ENCODE data around the gene RAC2. TPM values are rescaled to one million over a fixed set of nuclear protein-coding genes. Genes with fewer than 3 reads are reported as not detected.

Gene RAC2
- 121 TPM for polyA plus RNA-seq (2013, experiment 1 of 2)
- 117 TPM for polyA plus RNA-seq (2013, experiment 2 of 2)

GRCh38 chr22:37244114-37244921 lies at the start of gene RAC2:
TSS of gene RAC2 (minus strand) at chr22:37244269. CDS start at chr22:37244148, 121 bp downstream.
- H3K79me1 ChIP-seq (replicated peaks; ENCODE audit: low read length, poor library complexity, severe bottlenecking), result peaks cover 8% of the 10 kb centered on the region
- H2BK12ac ChIP-seq (ENCODE audit: low read length in 2 of 2), result peak within 1 kb of the TSS; percentile 80 to 95
- peak within 1 kb of the TSS; percentile 69 to 89 for H3K4ac ChIP-seq (ENCODE audit: low read depth in 1 of 2, low read length in 2 of 2)
- peaks cover 6 to 27% of the 10 kb centered on the region in 2 experiments for H3K36me3 ChIP-seq (ENCODE audit: control insufficient read depth in 1 of 2, insufficient read depth in 2 of 2, low read depth in 1 of 2, low read length in 2 of 2)
- H2AFZ ChIP-seq (ENCODE audit: low read depth, low read length), result no peak within 1 kb of the TSS
- H2BK5ac ChIP-seq (ENCODE audit: low read depth, low read length, poor library complexity, severe bottlenecking), result no peak within 1 kb of the TSS
- peak within 1 kb of the TSS; percentile 53 for H3K4me2 ChIP-seq (ENCODE audit: low read length, poor library complexity, severe bottlenecking)
- peak within 1 kb of the TSS; percentile 54 to 85 for H3K4me3 ChIP-seq (ENCODE audit: insufficient read depth in 1 of 2, low read depth in 1 of 2, low read length in 2 of 2)
- WGBS, result 17% methylated on average over 23 of the region's 23 CpGs
- no peak within 1 kb of the TSS for H3K27ac ChIP-seq (ENCODE audit: low read length, poor library complexity, severe bottlenecking)
- peak within 1 kb of the TSS; percentile 43 for H2AK5ac ChIP-seq (ENCODE audit: low read length, severe bottlenecking)
- H2BK15ac ChIP-seq (ENCODE audit: low read depth, poor library complexity, severe bottlenecking), result peak within 1 kb of the TSS; percentile 75
- peak within 1 kb of the TSS in 1 of 2 experiments; percentile 9 for H3K23ac ChIP-seq (ENCODE audit: low read length in 2 of 2)
- peak within 1 kb of the TSS; percentile 10 for H4K8ac ChIP-seq (ENCODE audit: low read length)
- H4K91ac ChIP-seq (ENCODE audit: low read length), result peak within 1 kb of the TSS; percentile 92
- peak; percentile 72 for DNase-seq
- peak within 1 kb of the TSS; percentile 79 to 88 for H3K18ac ChIP-seq (ENCODE audit: low read depth in 1 of 2, low read length in 2 of 2)
- H2BK120ac ChIP-seq (ENCODE audit: low read depth, low read length), result peak within 1 kb of the TSS; percentile 69
- peaks cover 36% of the 10 kb centered on the region for H3K4me1 ChIP-seq (ENCODE audit: control insufficient read depth, insufficient read depth, low read depth, low read length)
- no peaks in the 10 kb centered on the region for H3K9me3 ChIP-seq (ENCODE audit: control insufficient read depth, low read length)
- peak within 1 kb of the TSS; percentile 73 for H3K9ac ChIP-seq (ENCODE audit: low read length)
- H3K14ac ChIP-seq (ENCODE audit: low read length in 2 of 2), result peak within 1 kb of the TSS in 1 of 2 experiments; percentile 84
- H3K27me3 ChIP-seq (ENCODE audit: control insufficient read depth in 1 of 2, insufficient read depth in 1 of 2, low read length in 2 of 2), result no peaks in the 10 kb centered on the region

DNA sequence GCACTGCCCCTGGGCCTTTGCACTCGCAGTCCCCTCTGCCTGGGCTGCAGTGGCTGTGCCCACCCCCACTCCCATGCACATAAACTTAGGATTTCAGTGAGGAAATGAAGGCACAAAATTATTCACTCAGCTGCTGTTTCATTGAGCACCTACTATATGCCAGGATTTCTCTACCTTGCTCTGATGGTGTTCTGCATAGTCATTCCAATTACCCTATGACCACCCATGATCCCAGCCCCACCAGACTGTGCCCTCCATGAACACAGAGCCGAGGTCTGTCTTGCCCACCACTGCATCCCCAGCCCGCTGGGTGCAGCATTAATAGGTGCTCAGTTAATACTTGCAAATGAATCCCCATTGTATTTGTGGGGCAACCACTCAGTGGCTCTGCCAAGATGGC lies 49.1 kb upstream of the RAC2 start:
- H3K4ac ChIP-seq (ENCODE audit: low read depth in 1 of 2, low read length in 2 of 2), result no peak overlapping the region
- no peak overlapping the region for H2BK12ac ChIP-seq (ENCODE audit: low read length in 2 of 2)
- H2BK15ac ChIP-seq (ENCODE audit: low read depth, poor library complexity, severe bottlenecking), result no peak overlapping the region
- peaks cover 0 to 11% of the 10 kb centered on the region in 2 experiments for H3K27me3 ChIP-seq (ENCODE audit: control insufficient read depth in 1 of 2, insufficient read depth in 1 of 2, low read length in 2 of 2)
- H3K4me3 ChIP-seq (ENCODE audit: insufficient read depth in 1 of 2, low read depth in 1 of 2, low read length in 2 of 2), result no peak overlapping the region
- no peak overlapping the region for H2BK120ac ChIP-seq (ENCODE audit: low read depth, low read length)
- peaks cover 12% of the 10 kb centered on the region for H3K4me1 ChIP-seq (ENCODE audit: control insufficient read depth, insufficient read depth, low read depth, low read length)
- H3K23ac ChIP-seq (ENCODE audit: low read length in 2 of 2), result no peak overlapping the region
- H2BK5ac ChIP-seq (ENCODE audit: low read depth, low read length, poor library complexity, severe bottlenecking), result no peak overlapping the region
- H3K27ac ChIP-seq (ENCODE audit: low read length, poor library complexity, severe bottlenecking), result no peak overlapping the region
- H4K91ac ChIP-seq (ENCODE audit: low read length), result no peak overlapping the region
- no peak overlapping the region for H4K8ac ChIP-seq (ENCODE audit: low read length)
- no peak overlapping the region for H3K18ac ChIP-seq (ENCODE audit: low read depth in 1 of 2, low read length in 2 of 2)
- no peak overlapping the region for H3K9ac ChIP-seq (ENCODE audit: low read length)
- H2AK5ac ChIP-seq (ENCODE audit: low read length, severe bottlenecking), result no peak overlapping the region
- no peak overlapping the region for H3K4me2 ChIP-seq (ENCODE audit: low read length, poor library complexity, severe bottlenecking)
- H3K79me1 ChIP-seq (replicated peaks; ENCODE audit: low read length, poor library complexity, severe bottlenecking), result no peaks in the 10 kb centered on the region
- no peak for DNase-seq
- H3K36me3 ChIP-seq (ENCODE audit: control insufficient read depth in 1 of 2, insufficient read depth in 2 of 2, low read depth in 1 of 2, low read length in 2 of 2), result no peaks in the 10 kb centered on the region
- WGBS, result 90% methylated on average over 3 of the region's 3 CpGs
- no peak overlapping the region for H3K14ac ChIP-seq (ENCODE audit: low read length in 2 of 2)
- H2AFZ ChIP-seq (ENCODE audit: low read depth, low read length), result no peak overlapping the region
- no peaks in the 10 kb centered on the region for H3K9me3 ChIP-seq (ENCODE audit: control insufficient read depth, low read length)

GRCh38 chr22:37292641-37293040 lies 48.6 kb upstream of the RAC2 start:
- Histone ChIP-seq H2BK5ac (ENCODE audit: low read depth, low read length, poor library complexity, severe bottlenecking) (no peak overlapping the region), H2BK15ac (ENCODE audit: low read depth, poor library complexity, severe bottlenecking) (no peak overlapping the region), H2AK5ac (ENCODE audit: low read length, severe bottlenecking) (no peak overlapping the region), H3K27ac (ENCODE audit: low read length, poor library complexity, severe bottlenecking) (no peak overlapping the region), H3K4me2 (ENCODE audit: low read length, poor library complexity, severe bottlenecking) (no peak overlapping the region), H3K9me3 (ENCODE audit: control insufficient read depth, low read length) (no peaks in the 10 kb centered on the region), H3K4me1 (ENCODE audit: control insufficient read depth, insufficient read depth, low read depth, low read length) (peaks cover 12% of the 10 kb centered on the region), H3K27me3 (ENCODE audit: control insufficient read depth in 1 of 2, insufficient read depth in 1 of 2, low read length in 2 of 2) (peaks cover 0 to 14% of the 10 kb centered on the region in 2 experiments), H3K9ac (ENCODE audit: low read length) (no peak overlapping the region), H3K4ac (ENCODE audit: low read depth in 1 of 2, low read length in 2 of 2) (no peak overlapping the region), H2BK120ac (ENCODE audit: low read depth, low read length) (no peak overlapping the region), H2BK12ac (ENCODE audit: low read length in 2 of 2) (peak overlapping the region in 1 of 2 experiments; percentile 75), H4K91ac (ENCODE audit: low read length) (no peak overlapping the region), H3K23ac (ENCODE audit: low read length in 2 of 2) (no peak overlapping the region), H3K79me1 (replicated peaks; ENCODE audit: low read length, poor library complexity, severe bottlenecking) (no peaks in the 10 kb centered on the region), H3K4me3 (ENCODE audit: insufficient read depth in 1 of 2, low read depth in 1 of 2, low read length in 2 of 2) (no peak overlapping the region), H2AFZ (ENCODE audit: low read depth, low read length) (no peak overlapping the region), H4K8ac (ENCODE audit: low read length) (no peak overlapping the region), H3K18ac (ENCODE audit: low read depth in 1 of 2, low read length in 2 of 2) (peak overlapping the region in 1 of 2 experiments; percentile 44), H3K36me3 (ENCODE audit: control insufficient read depth in 1 of 2, insufficient read depth in 2 of 2, low read depth in 1 of 2, low read length in 2 of 2) (no peaks in the 10 kb centered on the region), H3K14ac (ENCODE audit: low read length in 2 of 2) (no peak overlapping the region)
- DNase-seq, result no peak
- 81% methylated on average over 13 of the region's 13 CpGs for WGBS

DNA sequence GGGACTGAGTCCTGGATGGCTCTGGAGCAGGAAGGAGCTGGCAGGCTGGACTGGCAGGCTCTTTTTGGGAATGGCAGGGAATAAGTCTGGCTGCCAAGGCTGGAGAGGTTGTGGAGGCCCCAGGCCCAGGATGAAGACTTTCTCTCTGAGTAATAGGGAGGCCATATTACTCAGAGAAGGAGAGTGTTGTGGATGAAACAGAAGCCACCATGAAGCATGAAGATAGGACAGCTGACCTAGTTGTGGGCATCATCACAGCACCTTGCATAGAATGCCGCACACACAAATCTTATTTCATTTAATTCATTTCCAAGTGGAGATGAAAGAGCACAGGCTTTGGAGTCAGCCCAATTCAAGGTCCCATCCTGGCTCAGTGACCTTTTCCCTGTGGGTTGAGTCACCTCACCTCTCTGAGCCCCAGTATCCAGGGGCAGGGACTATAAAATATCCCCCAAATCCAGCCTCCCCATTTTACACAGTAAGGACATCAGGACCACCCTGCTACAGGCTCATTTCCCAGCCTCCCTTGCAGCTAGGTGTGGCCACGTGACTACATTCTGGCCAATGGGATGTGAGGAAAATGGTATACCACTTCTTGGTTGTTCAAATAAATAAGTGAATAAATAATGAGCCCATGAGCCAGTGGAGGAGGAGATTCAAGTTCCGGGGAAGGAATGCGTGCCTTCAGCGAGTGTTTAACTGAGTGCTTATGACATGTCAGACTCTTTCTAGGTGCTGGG lies 47.7 kb upstream of the RAC2 start:
- Histone ChIP-seq H3K4me2 (ENCODE audit: low read length, poor library complexity, severe bottlenecking) (no peak overlapping the region), H3K18ac (ENCODE audit: low read depth in 1 of 2, low read length in 2 of 2) (no peak overlapping the region), H2AFZ (ENCODE audit: low read depth, low read length) (no peak overlapping the region), H3K23ac (ENCODE audit: low read length in 2 of 2) (no peak overlapping the region), H3K9ac (ENCODE audit: low read length) (no peak overlapping the region), H2BK5ac (ENCODE audit: low read depth, low read length, poor library complexity, severe bottlenecking) (no peak overlapping the region), H2BK12ac (ENCODE audit: low read length in 2 of 2) (peak overlapping the region in 1 of 2 experiments; percentile 49), H3K27me3 (ENCODE audit: control insufficient read depth in 1 of 2, insufficient read depth in 1 of 2, low read length in 2 of 2) (peaks cover 0 to 21% of the 10 kb centered on the region in 2 experiments), H3K9me3 (ENCODE audit: control insufficient read depth, low read length) (no peaks in the 10 kb centered on the region), H3K14ac (ENCODE audit: low read length in 2 of 2) (no peak overlapping the region), H4K91ac (ENCODE audit: low read length) (no peak overlapping the region), H4K8ac (ENCODE audit: low read length) (no peak overlapping the region), H2BK15ac (ENCODE audit: low read depth, poor library complexity, severe bottlenecking) (no peak overlapping the region), H3K4me3 (ENCODE audit: insufficient read depth in 1 of 2, low read depth in 1 of 2, low read length in 2 of 2) (no peak overlapping the region), H3K36me3 (ENCODE audit: control insufficient read depth in 1 of 2, insufficient read depth in 2 of 2, low read depth in 1 of 2, low read length in 2 of 2) (no peaks in the 10 kb centered on the region), H2AK5ac (ENCODE audit: low read length, severe bottlenecking) (no peak overlapping the region), H3K4me1 (ENCODE audit: control insufficient read depth, insufficient read depth, low read depth, low read length) (peaks cover 12% of the 10 kb centered on the region), H3K27ac (ENCODE audit: low read length, poor library complexity, severe bottlenecking) (no peak overlapping the region), H2BK120ac (ENCODE audit: low read depth, low read length) (no peak overlapping the region), H3K79me1 (replicated peaks; ENCODE audit: low read length, poor library complexity, severe bottlenecking) (no peaks in the 10 kb centered on the region), H3K4ac (ENCODE audit: low read depth in 1 of 2, low read length in 2 of 2) (no peak overlapping the region)
- over 99% methylated on average over 5 of the region's 5 CpGs for WGBS
- no peak for DNase-seq
